HepG2 (cell line): Measurements from ENCODE around the gene FBXO48. TPM values are rescaled to one million over a fixed set of nuclear protein-coding genes. Genes with fewer than 3 reads are reported as not detected.

ENCODE experiments used
- ATAC-seq: fragments of 200-7000 bp; cut with Tn5 transposase; 3 replicates; pipeline ENCODE4 v1.9.1; 2020; ENCODE audit warnings: mild to moderate bottlenecking, moderate library complexity
- BruUV-seq: library from RNA; stranded (reverse); fragments of 400-500 nt; replicated peaks from 2 replicates; lab custom pipeline; 2021; lab: Mats Ljungman, UMichigan
- CTCF ChIA-PET: fragments of 300-600 bp; formaldehyde crosslinking; extraction: SDS; loops from one replicate; lab custom pipeline; 2021; ENCODE audit warnings: low total read pairs, inconsistent platforms, low intra/inter-chr PET ratio; lab: Yijun Ruan, JAX
- POLR2A ChIA-PET: fragments of 350-600 bp; sonication (Branson Sonifier 250); formaldehyde crosslinking; loops from one replicate; lab custom pipeline; 2020; ENCODE audit warnings: antibody characterized with exemption, inconsistent platforms; lab: Yijun Ruan, JAX
- DNase-seq: peaks from one replicate; pipeline ENCODE4 v3.0.0-alpha.2; 2015; ENCODE audit warnings: low spot score
- FAIRE-seq: peaks from 3 replicates; lab custom pipeline; 2011; peaks lifted over from hg19 to GRCh38; lab: Jason Lieb, UNC
- H2AFZ ChIP-seq: one replicate; pipeline ENCODE4 v1.6.1; 2011; ENCODE audit warnings: low read length, inconsistent platforms
- H3K27ac ChIP-seq: fragments of 300-600 bp; 3 replicates; pipeline ENCODE4 v1.8.0; 2011; ENCODE audit warnings: mixed run types, mild to moderate bottlenecking, mixed read lengths, low read length, inconsistent platforms; ENCODE audit not compliant: insufficient read depth; ENCODE audit errors: extremely low read length
- H3K27me3 ChIP-seq, 2 experiments: fragments of 200-600 bp in 1 of 2; 2 replicates in 1 of 2; 3 replicates in 1 of 2; pipeline versions ENCODE4 v1.6.0 to v1.8.0; 2011; ENCODE audit warnings: low read length in 2 of 2, mild to moderate bottlenecking in 2 of 2, moderate library complexity in 2 of 2, inconsistent platforms in 1 of 2; ENCODE audit not compliant: insufficient read depth in 2 of 2, control insufficient read depth in 1 of 2
- H3K36me3 ChIP-seq, 2 experiments: fragments of 200-600 bp in 1 of 2; replicated peaks in 1 of 2; 2 replicates in 1 of 2; 3 replicates in 1 of 2; pipeline versions ENCODE4 v1.5.1 to v1.8.0; 2011; ENCODE audit warnings: low read length in 2 of 2, inconsistent platforms in 1 of 2; ENCODE audit not compliant: insufficient read depth in 2 of 2, control insufficient read depth in 1 of 2
- H3K4me1 ChIP-seq: 2 replicates; pipeline ENCODE4 v1.5.1; 2012; ENCODE audit warnings: low read length, inconsistent platforms; ENCODE audit not compliant: insufficient read depth
- H3K4me2 ChIP-seq: 2 replicates; pipeline ENCODE4 v1.6.0; 2011; ENCODE audit warnings: low read depth, low read length, inconsistent platforms
- H3K4me3 ChIP-seq, 3 experiments: fragments of 200-600 bp in 1 of 3; sonication (generic), shearing (Covaris generic) in 1 of 3; replicated peaks in 1 of 3; 2 replicates each; pipeline ENCODE4 v1.5.1; 2011 to 2016; ENCODE audit warnings: low read length in 3 of 3, inconsistent platforms in 2 of 3, low read depth in 2 of 3, mild to moderate bottlenecking in 2 of 3, control low read depth in 1 of 3, mixed read lengths in 1 of 3; ENCODE audit not compliant: insufficient read depth in 1 of 3
- H3K79me2 ChIP-seq: one replicate; pipeline ENCODE4 v1.6.1; 2011; ENCODE audit warnings: low read length, inconsistent platforms; ENCODE audit not compliant: insufficient read depth
- H3K9ac ChIP-seq: 2 replicates; pipeline ENCODE4 v1.6.0; 2011; ENCODE audit warnings: mild to moderate bottlenecking, low read depth, low read length, inconsistent platforms; ENCODE audit not compliant: insufficient read depth
- H3K9me3 ChIP-seq: 2 replicates; pipeline ENCODE4 v1.5.1; 2012; ENCODE audit warnings: mild to moderate bottlenecking, low read length
- H4K20me1 ChIP-seq: 2 replicates; pipeline ENCODE4 v1.6.0; 2011; ENCODE audit warnings: inconsistent platforms, mild to moderate bottlenecking, low read length, moderate library complexity; ENCODE audit not compliant: insufficient read depth
- AHR ChIP-seq: IDR thresholded peaks from 2 replicates; pipeline ENCODE4 v1.6.1; 2018; ENCODE audit warnings: missing genetic modification reagents, missing compliant biosample characterization
- CEBPG ChIP-seq: IDR thresholded peaks from 2 replicates; pipeline ENCODE4 v1.6.1; 2016
- ETV6 ChIP-seq: sonication (generic); formaldehyde crosslinking; conservative IDR thresholded peaks from 2 replicates; pipeline ENCODE4 v1.4.0; 2020; ENCODE audit warnings: missing genetic modification reagents
- GPN1 ChIP-seq: sonication (generic); formaldehyde crosslinking; IDR thresholded peaks from 2 replicates; pipeline ENCODE4 v1.5.1; 2020; ENCODE audit warnings: missing genetic modification reagents, borderline replicate concordance
- HES4 ChIP-seq: sonication (generic); formaldehyde crosslinking; IDR thresholded peaks from 2 replicates; pipeline ENCODE4 v1.9.0; 2021; ENCODE audit warnings: mild to moderate bottlenecking, missing genetic modification reagents, borderline replicate concordance
- KLF11 ChIP-seq: IDR thresholded peaks from 2 replicates; pipeline ENCODE4 v1.6.1; 2016; ENCODE audit warnings: missing compliant biosample characterization
- NCOA1 ChIP-seq: sonication (generic); formaldehyde crosslinking; IDR thresholded peaks from 2 replicates; pipeline ENCODE4 v1.9.0; 2021; ENCODE audit warnings: missing genetic modification reagents
- NCOA2 ChIP-seq: sonication (generic); formaldehyde crosslinking; IDR thresholded peaks from 2 replicates; pipeline ENCODE4 v1.8.0; 2022; ENCODE audit warnings: inconsistent platforms
- SIX4 ChIP-seq: sonication (generic); formaldehyde crosslinking; IDR thresholded peaks from 2 replicates; pipeline ENCODE4 v1.4.0; 2020; ENCODE audit warnings: missing genetic modification reagents
- SMAD1 ChIP-seq: sonication (generic); formaldehyde crosslinking; IDR thresholded peaks from 2 replicates; pipeline ENCODE4 v1.4.0; 2020; ENCODE audit warnings: missing genetic modification reagents, low read depth, mild to moderate bottlenecking, borderline replicate concordance
- SP5 ChIP-seq: IDR thresholded peaks from 2 replicates; pipeline ENCODE4 v1.6.1; 2016; ENCODE audit warnings: low read depth, borderline replicate concordance
- SYNCRIP ChIP-seq: fragments of 200-400 bp; formaldehyde crosslinking; IDR thresholded peaks from 2 replicates; pipeline ENCODE4 v1.6.1; 2018; ENCODE audit warnings: mild to moderate bottlenecking, low read depth, low read length; ENCODE audit not compliant: insufficient read depth
- U2AF2 ChIP-seq: fragments of 200-400 bp; formaldehyde crosslinking; IDR thresholded peaks from 2 replicates; pipeline ENCODE4 v1.6.1; 2017; ENCODE audit warnings: low read depth, mild to moderate bottlenecking, low read length
- XBP1 ChIP-seq: sonication (generic); formaldehyde crosslinking; IDR thresholded peaks from 2 replicates; pipeline ENCODE4 v1.5.0; 2020; ENCODE audit warnings: missing genetic modification reagents
- YEATS2 ChIP-seq: sonication (generic); formaldehyde crosslinking; IDR thresholded peaks from 2 replicates; pipeline ENCODE4 v1.4.0; 2020; ENCODE audit warnings: missing genetic modification reagents, borderline replicate concordance
- ZNF276 ChIP-seq: sonication (generic); formaldehyde crosslinking; IDR thresholded peaks from 2 replicates; pipeline ENCODE4 v1.4.0; 2020; ENCODE audit warnings: mild to moderate bottlenecking, low read depth, missing genetic modification reagents
- ZNF589 ChIP-seq: sonication (generic); formaldehyde crosslinking; conservative IDR thresholded peaks from 2 replicates; pipeline ENCODE4 v1.8.0; 2022; ENCODE audit warnings: mild to moderate bottlenecking, moderate library complexity, missing genetic modification reagents
- ZNF674 ChIP-seq: sonication (generic); formaldehyde crosslinking; IDR thresholded peaks from 2 replicates; pipeline ENCODE4 v1.5.0; 2020; ENCODE audit warnings: low read depth, mild to moderate bottlenecking, missing genetic modification reagents
- ZNF790 ChIP-seq: sonication (generic); formaldehyde crosslinking; IDR thresholded peaks from 2 replicates; pipeline ENCODE4 v1.8.0; 2022; ENCODE audit warnings: missing genetic modification reagents, mild to moderate bottlenecking, borderline replicate concordance
- ZNF850 ChIP-seq: sonication (generic); formaldehyde crosslinking; conservative IDR thresholded peaks from 2 replicates; pipeline ENCODE4 v1.9.0; 2021; ENCODE audit warnings: mild to moderate bottlenecking, missing genetic modification reagents
- WGBS: methylation state at CpG from one replicate; pipeline ENCODE4 v1.1.6; 2017; ENCODE audit warnings: low lambda C conversion rate; 5-methylcytosine and 5-hydroxymethylcytosine counted together
- in situ Hi-C: cut with HindIII; loops from 2 replicates; pipeline ENCODE4 v1.10.0; 2017; ENCODE audit warnings: low pct_unique_long_range_greater_than_20kb; ENCODE audit not compliant: extremely low pct_ligation_motif_present
- intact Hi-C: fragments of 100-400 bp; cut with micrococcal nuclease; formaldehyde crosslinking; loops from one replicate; pipeline ENCODE4 v1.10.0; 2022; ENCODE audit not compliant: unreplicated experiment
- polyA plus RNA-seq, 8 experiments: library from polyadenylated mRNA; depleted of rRNA in 3 of 8; stranded (reverse) in 7 of 8; unstranded in 1 of 8; fragments of >200 nt; fragmentation: Illumina TruSeq in 4 of 8; extraction: Trizol in 4 of 8; gene quantifications; 2 replicates each; pipeline versions ENCODE4 v1.2.1 to v1.2.3, GENCODE V29; 2011 to 2016; ENCODE audit warnings: low read depth in 4 of 8, missing spikeins in 1 of 8, mixed read lengths in 1 of 8; ENCODE audit not compliant: insufficient read depth in 1 of 8
- total RNA-seq, 5 experiments: library from RNA; depleted of rRNA; stranded (reverse); fragments of >200 nt; fragmentation: Illumina TruSeq; extraction: Trizol; gene quantifications; 2 replicates each; pipeline ENCODE4 v1.2.3, GENCODE V29; 2016; ENCODE audit warnings: low read depth in 1 of 5
- TF ChIP-seq, protein P1 (sequence below): IDR thresholded peaks from 2 replicates; pipeline ENCODE4 v1.6.1; 2018; ENCODE audit warnings: missing genetic modification reagents, mild to moderate bottlenecking, missing compliant biosample characterization

Gene FBXO48
- total and polyA plus RNA-seq, 2 of the 13 experiments (the other 11 are each of a cell fraction or from before 2014, with no cell fraction given), result 0.42 to 1.1 TPM

GRCh38 chr2:68441179-68441993 is 25.7 kb downstream of the FBXO48 start (continued):
- TF ChIP-seq ZNF850 (CRISPR knock-in tag), result no peak
- no peak for TF ChIP-seq AHR (CRISPR knock-in tag)
- peak; percentile 63; the same call in 1 of the 2 replicates for TF ChIP-seq CEBPG (CRISPR knock-in tag)
- no peak for TF ChIP-seq SYNCRIP
- TF ChIP-seq ETV6 (CRISPR knock-in tag), result no peak
- no peak for TF ChIP-seq XBP1 (CRISPR knock-in tag)
- TF ChIP-seq ZNF674 (CRISPR knock-in tag), result no peak
- TF ChIP-seq HES4 (CRISPR knock-in tag), result no peak

DNA sequence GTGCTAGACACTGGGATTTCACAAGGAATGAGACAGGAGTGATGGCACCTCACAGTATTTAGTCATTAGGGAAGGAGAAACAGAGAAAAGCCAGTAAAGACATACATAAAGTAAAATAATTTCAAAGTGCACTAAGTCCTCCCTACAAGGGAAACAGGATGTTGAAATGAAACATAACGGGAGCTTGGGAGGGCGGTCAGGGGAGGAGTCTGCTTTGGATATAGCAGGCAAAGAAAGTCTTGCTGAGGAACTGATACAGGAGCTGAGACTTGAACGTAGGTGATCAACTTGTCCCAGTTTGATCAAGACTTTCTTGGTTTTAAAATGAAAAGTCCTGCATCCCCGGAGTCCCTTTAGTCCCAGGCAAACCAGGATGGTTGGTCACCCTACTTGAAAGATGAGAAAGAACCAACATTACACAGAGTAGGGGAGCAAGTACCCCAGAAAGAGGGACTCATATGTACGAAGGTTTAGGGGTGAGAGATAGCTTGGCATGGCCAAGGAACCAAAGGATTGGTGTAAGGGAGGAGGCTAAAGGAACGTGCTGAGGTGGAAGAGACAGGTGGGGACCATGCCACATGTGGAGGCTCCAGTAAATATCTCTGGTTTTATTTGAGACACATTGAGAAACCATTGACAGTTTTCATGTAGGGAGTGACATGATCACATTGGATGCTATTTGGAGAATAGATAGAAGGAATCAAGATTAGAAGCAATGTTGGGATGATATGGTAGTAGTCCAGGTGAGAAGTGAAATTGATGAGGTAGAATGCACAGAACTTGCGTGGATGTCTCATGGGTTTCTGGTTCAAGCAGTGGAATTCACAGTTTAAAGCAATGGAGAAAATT is 28.4 kb downstream of the FBXO48 start:
- H3K4me3 ChIP-seq, result no peak overlapping the region
- H3K27me3 ChIP-seq, result peaks cover 0 to 7% of the 10 kb centered on the region in 2 experiments; a peak in 1 of 5 replicates
- FAIRE-seq, result no peak
- H3K4me1 ChIP-seq, result no peaks in the 10 kb centered on the region; the same call in 1 of the 2 replicates
- no peak overlapping the region for H3K9ac ChIP-seq
- no peak for ATAC-seq
- H3K4me2 ChIP-seq, result no peak overlapping the region
- WGBS, result 26% methylated on average over 7 of the region's 7 CpGs
- no peaks in the 10 kb centered on the region for H4K20me1 ChIP-seq
- CTCF ChIA-PET, result no interaction called here
- H3K36me3 ChIP-seq, result no peaks in the 10 kb centered on the region
- no peak for DNase-seq
- H3K27ac ChIP-seq, result no peak overlapping the region
- in situ Hi-C loops (no loop called here), intact Hi-C loops (no loop called here)
- POLR2A ChIA-PET, result no interaction called here
- no peak overlapping the region for H2AFZ ChIP-seq
- no TSS peak for BruUV-seq
- H3K79me2 ChIP-seq, result no peaks in the 10 kb centered on the region
- no peaks in the 10 kb centered on the region for H3K9me3 ChIP-seq
- TF ChIP-seq GPN1 (no peak), ZNF589 (no peak), U2AF2 (no peak), SMAD1 (no peak), SIX4 (CRISPR knock-in tag) (no peak), NCOA2 (CRISPR knock-in tag) (no peak), KLF11 (no peak), ZNF276 (no peak), ZNF790 (CRISPR knock-in tag) (no peak), SP5 (no peak), NCOA1 (CRISPR knock-in tag) (no peak), YEATS2 (CRISPR knock-in tag) (no peak)
- TF ChIP-seq, protein P1, sequence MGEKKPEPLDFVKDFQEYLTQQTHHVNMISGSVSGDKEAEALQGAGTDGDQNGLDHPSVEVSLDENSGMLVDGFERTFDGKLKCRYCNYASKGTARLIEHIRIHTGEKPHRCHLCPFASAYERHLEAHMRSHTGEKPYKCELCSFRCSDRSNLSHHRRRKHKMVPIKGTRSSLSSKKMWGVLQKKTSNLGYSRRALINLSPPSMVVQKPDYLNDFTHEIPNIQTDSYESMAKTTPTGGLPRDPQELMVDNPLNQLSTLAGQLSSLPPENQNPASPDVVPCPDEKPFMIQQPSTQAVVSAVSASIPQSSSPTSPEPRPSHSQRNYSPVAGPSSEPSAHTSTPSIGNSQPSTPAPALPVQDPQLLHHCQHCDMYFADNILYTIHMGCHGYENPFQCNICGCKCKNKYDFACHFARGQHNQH, result no peak
